GM19438 (cell line): Measurements from ENCODE around the gene CHST15.

Experiments used
- ATAC-seq: cut with Tn5 transposase; IDR thresholded peaks from one replicate; pipeline ENCODE4 v1.9.1; 2021; ENCODE audit warnings: low read depth; ENCODE audit not compliant: unreplicated experiment

CHST15 gene

GRCh38 chr10:124033887-124034218 lies 59.5 kb downstream of the CHST15 start:
- ATAC-seq = no peak

- no peak for ATAC-seq
Measured at GRCh38 chr10:124032971-124033886, 60.2 kb downstream of the CHST15 start.

- ATAC-seq = no peak
Measured at GRCh38 chr10:124032087-124032935, 61.1 kb downstream of the CHST15 start.

- ATAC-seq = no peak
Measured at GRCh38 chr10:124030492-124031110, 62.8 kb downstream of the CHST15 start.

GRCh38 chr10:124030061-124030460 lies 63.3 kb downstream of the CHST15 start:
- no peak for ATAC-seq

- ATAC-seq = no peak
Measured at GRCh38 chr10:124029559-124029958, 63.8 kb downstream of the CHST15 start.

GRCh38 chr10:124028700-124029480 lies 64.5 kb downstream of the CHST15 start:
- no peak for ATAC-seq

GRCh38 chr10:124027651-124028050 lies 65.7 kb downstream of the CHST15 start:
- ATAC-seq = no peak

- ATAC-seq = no peak
Measured at GRCh38 chr10:124027031-124027611, 66.3 kb downstream of the CHST15 start.

- ATAC-seq = no peak
Measured at GRCh38 chr10:124026589-124026939, 66.8 kb downstream of the CHST15 start.

- no peak for ATAC-seq
Measured at GRCh38 chr10:124025660-124026588, 67.5 kb downstream of the CHST15 start.

- no peak for ATAC-seq
Measured at GRCh38 chr10:124025152-124025551, 68.2 kb downstream of the CHST15 start.

- ATAC-seq = no peak
Measured at GRCh38 chr10:124022066-124022465, 71.3 kb downstream of the CHST15 start.

GRCh38 chr10:124020981-124021815 lies 72.2 kb downstream of the CHST15 start:
- ATAC-seq = no peak

GRCh38 chr10:124019886-124020797 lies 73.3 kb downstream of the CHST15 start:
- no peak for ATAC-seq

GRCh38 chr10:124018886-124019525 lies 74.4 kb downstream of the CHST15 start:
- no peak for ATAC-seq

- no peak for ATAC-seq
Measured at GRCh38 chr10:124017729-124018128, 75.7 kb downstream of the CHST15 start.
